HG03457 (cell line): ENCODE measurements around the gene FKBP8.
"Not testable (repeated sequence)": the region's sequence is repeated elsewhere in the genome, so short reads cannot be mapped to it uniquely, and the experiment has no call there.

ENCODE experiments used
- ATAC-seq: cut with Tn5 transposase; IDR thresholded peaks from one replicate; pipeline ENCODE4 v1.9.1; 2021; ENCODE audit warnings: moderate number of reproducible peaks; ENCODE audit not compliant: unreplicated experiment

FKBP8 gene

GRCh38 chr19:18559685-18560084 is 16.3 kb upstream of the FKBP8 start:
- ATAC-seq = no peak

GRCh38 chr19:18558604-18559003 is 15.2 kb upstream of the FKBP8 start:
- ATAC-seq = no peak

- ATAC-seq = no peak
Measured at GRCh38 chr19:18558202-18558555, 14.8 kb upstream of the FKBP8 start.

GRCh38 chr19:18557411-18558201 is 14.2 kb upstream of the FKBP8 start, which contains the start of gene KXD1:
Gene KXD1, plus strand, starts transcription at chr19:18557870. Its CDS starts 4,187 bp downstream, at chr19:18562057.
- ATAC-seq = peak; percentile 71

- no peak for ATAC-seq
Measured at GRCh38 chr19:18551631-18552030, 8.3 kb upstream of the FKBP8 start.

DNA sequence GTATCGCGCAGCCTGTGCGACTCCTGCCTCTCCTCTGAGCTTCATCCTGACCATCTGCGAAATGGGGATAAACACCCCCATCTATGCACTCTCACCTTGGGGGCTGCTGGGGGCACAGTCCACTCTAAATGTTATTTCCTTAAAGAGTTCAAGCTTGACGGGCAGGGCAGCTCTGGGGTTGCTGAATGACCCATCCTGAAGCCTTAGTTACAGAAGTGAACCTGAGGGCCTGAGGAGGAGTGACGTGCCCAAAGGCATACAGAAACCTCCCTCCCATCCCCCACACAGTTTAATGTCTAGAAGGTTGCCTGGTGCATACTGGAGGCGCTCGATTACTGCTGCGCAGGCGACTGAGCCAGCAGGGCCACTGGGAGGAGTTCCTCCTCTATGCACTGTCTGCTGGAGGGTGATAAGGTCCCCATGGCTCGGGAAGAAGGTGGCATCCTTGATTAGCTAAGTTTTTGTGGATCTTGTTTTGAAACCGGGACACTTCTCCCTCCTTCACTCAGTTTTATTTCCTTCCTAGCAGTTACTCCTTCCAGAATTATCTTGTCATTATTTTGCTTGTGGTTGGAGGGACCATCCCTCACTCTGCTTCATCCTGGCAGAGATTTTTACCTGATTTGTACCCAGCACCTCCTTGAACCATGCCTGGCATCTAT is 572 bp upstream of the FKBP8 start:
- ATAC-seq = peak; percentile 40

GRCh38 chr19:18541992-18542940 is 1.1 kb downstream of the FKBP8 start:
- ATAC-seq = no peak

DNA sequence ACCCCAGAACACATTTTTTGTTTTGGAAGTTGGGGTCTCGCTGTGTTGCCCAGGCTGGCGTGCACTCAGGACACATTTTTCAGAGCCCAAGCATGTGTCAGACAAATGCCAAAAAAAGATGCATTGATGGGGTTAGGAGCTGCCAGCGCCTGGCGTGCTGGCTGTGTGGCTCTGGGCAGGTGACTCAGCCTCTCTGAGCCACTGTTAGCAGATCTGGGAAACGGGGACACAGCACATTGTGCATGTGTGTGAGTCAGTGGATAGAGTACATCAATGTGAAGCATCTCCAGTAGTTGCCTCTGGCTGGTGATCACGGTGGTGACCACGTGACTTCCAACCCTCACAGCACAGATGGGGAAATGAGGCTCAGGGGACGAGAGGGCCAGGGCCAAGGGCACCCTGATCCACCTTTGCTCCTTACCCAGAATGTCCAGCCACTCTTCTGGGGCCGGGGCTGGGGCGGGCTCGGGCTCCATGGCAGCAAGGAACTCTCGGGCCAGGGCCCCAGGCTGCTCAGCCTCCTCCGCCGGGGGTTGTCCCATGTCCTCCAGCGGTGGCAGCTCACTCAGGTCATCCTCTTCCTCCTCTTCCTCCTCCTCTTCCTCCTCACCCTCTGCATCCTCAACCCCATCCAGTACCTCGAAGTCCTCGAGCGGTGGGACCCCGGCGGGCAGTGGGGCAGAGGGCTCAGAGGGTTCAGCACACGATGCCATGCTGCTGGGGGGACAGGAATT is 1.9 kb downstream of the FKBP8 start:
- no peak for ATAC-seq

- ATAC-seq = not testable (repeated sequence)
Measured at GRCh38 chr19:18540200-18540599, 3.2 kb downstream of the FKBP8 start.

DNA sequence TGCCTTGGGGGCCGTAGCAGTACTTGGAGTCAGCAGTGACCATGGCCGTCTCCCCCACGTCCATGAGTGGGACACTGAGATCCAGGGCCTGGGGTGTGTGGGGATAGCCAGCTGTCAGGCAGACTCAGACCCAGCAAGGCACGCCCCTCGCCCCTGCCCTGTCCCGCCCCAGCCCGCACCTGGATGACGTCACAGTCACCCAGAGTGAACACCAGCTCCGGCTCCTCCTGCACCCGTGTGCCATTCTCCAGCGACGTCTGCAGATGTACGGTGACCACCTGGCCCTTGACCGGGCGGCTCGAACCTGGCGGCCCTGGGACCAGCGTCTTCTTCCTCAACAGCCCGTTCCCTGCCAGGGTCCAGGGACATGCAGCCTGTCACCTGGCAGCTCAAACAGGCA is 4.0 kb downstream of the FKBP8 start:
- ATAC-seq = no peak

- ATAC-seq = no peak
Measured at GRCh38 chr19:18538115-18538514, 5.3 kb downstream of the FKBP8 start.

GRCh38 chr19:18537431-18537830 is 5.9 kb downstream of the FKBP8 start:
- ATAC-seq = no peak

DNA sequence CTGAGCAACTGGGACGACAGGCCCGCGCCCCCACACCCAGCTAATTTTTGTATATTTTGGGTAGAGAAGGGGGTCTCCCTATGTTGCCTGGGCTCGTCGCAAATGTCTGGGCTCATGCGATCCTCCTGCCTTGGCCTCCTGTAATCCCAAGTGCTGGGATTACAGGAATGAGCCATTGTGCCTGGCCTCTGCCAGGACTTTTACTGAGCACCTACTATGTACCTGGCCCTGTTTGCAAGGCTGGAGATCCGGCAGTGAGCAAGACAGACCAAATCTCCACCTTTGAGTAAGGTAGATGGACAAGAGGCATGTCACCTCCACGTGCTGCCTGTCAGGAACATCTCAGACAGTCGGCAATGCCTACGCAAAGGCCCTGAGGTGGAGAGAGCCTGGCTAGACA is 6.9 kb downstream of the FKBP8 start:
- no peak for ATAC-seq

DNA sequence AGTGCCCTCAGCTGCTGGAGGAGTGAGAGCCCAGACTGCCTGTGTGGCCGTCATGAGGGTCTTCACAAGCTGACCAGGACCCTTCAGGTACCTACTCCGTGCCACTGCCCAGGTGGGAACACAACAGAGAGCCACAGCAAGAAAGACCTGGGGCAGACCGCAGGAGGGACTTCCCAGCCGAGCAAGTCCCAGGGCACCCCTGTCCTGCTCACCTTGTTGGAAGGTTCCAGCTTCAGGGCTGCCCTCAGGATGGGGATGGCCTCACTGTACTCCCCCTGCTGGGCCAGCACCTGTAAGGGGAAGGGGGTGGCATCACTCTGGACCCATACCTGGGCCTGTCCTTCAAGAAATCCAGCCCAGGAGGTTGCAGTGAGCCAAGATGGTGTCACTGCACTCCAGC is 10.3 kb downstream of the FKBP8 start:
- no peak for ATAC-seq

DNA sequence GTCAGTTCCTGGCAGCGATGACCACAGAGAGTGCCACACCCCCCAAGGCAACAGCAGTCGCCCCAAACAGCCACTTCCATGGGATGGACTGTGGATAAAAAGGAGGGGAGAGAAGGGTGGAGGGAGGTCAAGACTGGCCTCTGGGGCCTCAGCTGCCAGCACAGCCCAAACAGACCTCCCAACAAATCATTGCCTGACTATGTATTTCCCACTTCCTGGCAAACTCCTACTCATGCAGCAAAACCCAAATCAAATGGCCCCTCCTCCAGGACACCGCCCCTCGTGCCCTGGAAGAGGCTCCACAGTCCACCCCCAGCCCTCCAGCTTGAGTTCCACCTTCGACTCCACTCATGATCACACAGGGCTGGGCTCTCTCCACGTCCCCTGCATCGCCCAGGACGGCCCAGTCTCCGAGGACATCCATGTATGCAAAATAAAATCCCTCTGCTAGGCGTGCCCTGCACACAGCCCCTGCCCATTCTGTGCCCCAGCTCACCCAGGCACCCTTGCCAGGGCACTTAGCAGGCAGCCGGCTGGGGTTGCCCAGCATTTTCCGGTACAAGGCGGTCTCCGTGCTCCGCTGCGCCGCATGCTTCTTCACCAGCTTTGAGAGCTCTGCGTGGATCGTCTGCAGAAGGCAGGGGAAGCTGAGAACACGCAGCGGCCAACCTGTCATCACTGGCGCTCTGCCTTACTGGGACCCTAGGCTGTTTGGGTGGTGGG is 11.0 kb downstream of the FKBP8 start:
- no peak for ATAC-seq

DNA sequence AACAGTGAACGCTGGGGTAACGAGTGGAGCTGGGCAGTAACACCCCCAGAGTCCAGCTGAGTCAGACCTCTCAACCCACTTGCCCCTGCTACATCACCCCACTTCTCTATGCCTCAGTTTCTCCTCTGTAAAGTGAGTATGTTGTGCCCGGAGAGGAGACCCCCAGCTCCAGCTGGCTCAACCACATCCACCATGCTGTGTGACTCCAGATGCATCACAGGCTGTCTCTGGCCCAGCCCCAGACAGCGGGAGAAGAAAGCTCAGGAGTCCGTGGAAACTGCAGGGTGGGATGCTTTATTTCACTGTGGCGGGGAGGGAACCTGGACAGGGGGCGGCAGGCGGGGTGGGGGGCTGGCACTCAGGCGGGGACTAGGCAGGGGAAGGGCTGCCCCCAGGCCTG is 11.9 kb downstream of the FKBP8 start:
- no peak for ATAC-seq

DNA sequence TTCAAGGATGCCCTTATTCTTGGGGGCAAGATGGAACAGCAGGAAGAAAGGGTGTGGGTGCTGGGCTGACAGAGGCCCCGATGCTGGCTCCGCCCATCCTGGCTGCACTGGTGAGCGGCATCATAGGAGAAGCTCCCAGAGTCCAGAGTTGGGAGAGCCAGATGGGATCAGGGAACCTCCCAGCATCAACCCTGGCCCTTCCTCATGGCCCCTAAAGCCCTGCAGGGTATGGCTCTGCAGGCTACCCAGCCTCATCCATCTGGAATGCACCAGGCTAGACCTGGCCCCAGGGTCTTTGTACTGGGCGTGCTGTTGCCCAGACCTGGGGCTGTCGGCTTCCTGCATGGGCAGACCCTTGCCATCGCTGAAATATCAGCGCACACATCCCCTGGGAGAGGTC is 13.6 kb downstream of the FKBP8 start:
- no peak for ATAC-seq

- no peak for ATAC-seq
Measured at GRCh38 chr19:18526316-18526715, 17.1 kb downstream of the FKBP8 start.

DNA sequence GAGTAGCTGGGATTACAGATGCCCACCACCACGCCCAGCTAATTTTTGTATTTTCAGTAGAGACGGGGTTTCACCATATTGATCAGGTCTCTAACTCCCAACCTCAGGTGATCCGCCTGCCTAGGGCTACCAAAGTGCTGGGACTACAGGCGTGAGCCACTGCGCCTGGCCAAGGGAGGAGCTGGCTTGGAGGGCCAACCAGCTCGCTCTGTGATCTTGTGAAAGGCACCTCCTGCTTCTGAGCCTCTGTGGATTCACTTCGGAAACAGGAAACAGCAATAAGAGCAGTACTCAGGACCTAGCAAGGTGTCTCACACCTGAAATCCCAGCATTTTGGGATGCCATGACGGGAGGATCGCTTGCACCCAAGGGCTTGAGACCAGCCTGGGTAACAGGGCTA is 19.5 kb downstream of the FKBP8 start:
- ATAC-seq = no peak

DNA sequence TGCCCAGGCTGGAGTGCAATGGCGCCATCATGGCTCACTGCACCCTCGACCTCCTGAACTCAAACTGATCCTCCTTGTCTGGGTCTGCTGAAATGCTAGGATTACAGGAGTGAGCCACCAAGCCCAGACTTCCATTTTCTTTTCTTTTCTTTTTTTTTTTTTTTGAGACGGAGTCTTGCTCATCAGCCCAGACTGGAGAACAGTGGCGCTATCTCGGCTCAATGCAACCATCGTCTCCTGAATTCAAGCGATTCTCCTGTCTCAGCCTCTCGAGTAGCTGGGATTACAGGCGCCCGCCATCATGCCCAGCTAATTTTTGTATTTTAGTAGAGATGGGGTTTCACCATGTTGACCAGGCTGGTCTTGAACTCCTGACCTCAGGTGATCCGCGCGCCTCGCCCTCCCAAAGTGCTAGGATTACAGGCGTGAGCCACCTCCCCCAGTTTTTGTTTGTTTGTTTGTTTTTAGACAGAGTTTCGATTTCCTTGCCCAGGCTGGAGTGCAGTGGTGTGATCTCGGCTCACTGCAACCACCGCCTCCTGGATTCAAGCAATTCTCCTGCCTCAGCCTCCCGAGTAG is 20.4 kb downstream of the FKBP8 start:
- ATAC-seq = not testable (repeated sequence)
